IPS-18c (cell line): ENCODE measurements around the gene CASK.

Source experiments
- H3K4me3 ChIP-seq: 2 replicates; pipeline ENCODE4 v1.7.0; 2013; ENCODE audit warnings: low read depth, mild to moderate bottlenecking, low read length, moderate library complexity; ENCODE audit not compliant: insufficient read depth
- H3K9me3 ChIP-seq: one replicate; pipeline ENCODE4 v1.6.1; 2013; ENCODE audit warnings: mild to moderate bottlenecking, low read length, moderate library complexity; ENCODE audit not compliant: control insufficient read depth, insufficient read depth

The CASK gene

GRCh38 chrX:41796046-41796445 lies 127.3 kb downstream of the CASK start:
- H3K4me3 ChIP-seq = no peak overlapping the region
- H3K9me3 ChIP-seq = peaks cover under 1% of the 10 kb centered on the region

GRCh38 chrX:41789374-41789773 lies 134.0 kb downstream of the CASK start:
- Histone ChIP-seq H3K9me3 (no peaks in the 10 kb centered on the region), H3K4me3 (no peak overlapping the region)

GRCh38 chrX:41785685-41786084 lies 137.7 kb downstream of the CASK start:
- Histone ChIP-seq H3K9me3 (no peaks in the 10 kb centered on the region), H3K4me3 (no peak overlapping the region)

- no peaks in the 10 kb centered on the region for H3K9me3 ChIP-seq
- H3K4me3 ChIP-seq = no peak overlapping the region
Measured at GRCh38 chrX:41781500-41781899, 141.9 kb downstream of the CASK start.

- Histone ChIP-seq H3K4me3 (no peak overlapping the region), H3K9me3 (no peaks in the 10 kb centered on the region)
Measured at GRCh38 chrX:41779941-41780340, 143.4 kb downstream of the CASK start.

- H3K9me3 ChIP-seq = no peaks in the 10 kb centered on the region
- H3K4me3 ChIP-seq = no peak overlapping the region
Measured at GRCh38 chrX:41779030-41779564, 144.3 kb downstream of the CASK start.

GRCh38 chrX:41761702-41762101 lies 161.7 kb downstream of the CASK start:
- no peak overlapping the region for H3K4me3 ChIP-seq
- H3K9me3 ChIP-seq = no peaks in the 10 kb centered on the region

GRCh38 chrX:41761169-41761568 lies 162.2 kb downstream of the CASK start:
- Histone ChIP-seq H3K9me3 (no peaks in the 10 kb centered on the region), H3K4me3 (no peak overlapping the region)

GRCh38 chrX:41759817-41760216 lies 163.5 kb downstream of the CASK start:
- no peaks in the 10 kb centered on the region for H3K9me3 ChIP-seq
- no peak overlapping the region for H3K4me3 ChIP-seq

- Histone ChIP-seq H3K9me3 (no peaks in the 10 kb centered on the region), H3K4me3 (no peak overlapping the region)
Measured at GRCh38 chrX:41758401-41758800, 165.0 kb downstream of the CASK start.

- no peaks in the 10 kb centered on the region for H3K9me3 ChIP-seq
- H3K4me3 ChIP-seq = no peak overlapping the region
Measured at GRCh38 chrX:41750716-41751115, 172.6 kb downstream of the CASK start.

- Histone ChIP-seq H3K4me3 (no peak overlapping the region), H3K9me3 (no peaks in the 10 kb centered on the region)
Measured at GRCh38 chrX:41739871-41740270, 183.5 kb downstream of the CASK start.

- Histone ChIP-seq H3K9me3 (no peaks in the 10 kb centered on the region), H3K4me3 (no peak overlapping the region)
Measured at GRCh38 chrX:41737065-41737464, 186.3 kb downstream of the CASK start.

GRCh38 chrX:41734530-41734929 lies 188.8 kb downstream of the CASK start:
- no peak overlapping the region for H3K4me3 ChIP-seq
- H3K9me3 ChIP-seq = no peaks in the 10 kb centered on the region

- Histone ChIP-seq H3K9me3 (no peaks in the 10 kb centered on the region), H3K4me3 (no peak overlapping the region)
Measured at GRCh38 chrX:41733939-41734338, 189.4 kb downstream of the CASK start.

- Histone ChIP-seq H3K4me3 (no peak overlapping the region), H3K9me3 (no peaks in the 10 kb centered on the region)
Measured at GRCh38 chrX:41732260-41732659, 191.1 kb downstream of the CASK start.

GRCh38 chrX:41730081-41730480 lies 193.3 kb downstream of the CASK start:
- H3K9me3 ChIP-seq = peaks cover 2% of the 10 kb centered on the region
- H3K4me3 ChIP-seq = no peak overlapping the region

GRCh38 chrX:41728125-41728524 lies 195.2 kb downstream of the CASK start:
- Histone ChIP-seq H3K9me3 (peaks cover 2% of the 10 kb centered on the region), H3K4me3 (no peak overlapping the region)

GRCh38 chrX:41723826-41724225 lies 199.5 kb downstream of the CASK start, which contains the start of gene GPR82:
Gene GPR82, plus strand, starts transcription at chrX:41724181. Its CDS starts 2,846 bp downstream, at chrX:41727027.
- Histone ChIP-seq H3K9me3 (peaks cover 5% of the 10 kb centered on the region), H3K4me3 (no peak within 1 kb of the TSS)
